ENCODE measurements around the gene TAS2R3. TPM values are rescaled to one million over a fixed set of nuclear protein-coding genes. Genes with fewer than 3 reads are reported as not detected.

Gene TAS2R3
- polyA plus RNA-seq, 1 donor (not counting 4 experiments of a cell fraction or from before 2014, with no cell fraction given) = 0.51 TPM

- Histone ChIP-seq H3K4me1 (ENCODE audit: control insufficient read depth, extremely low read depth, insufficient read depth, low read length) (peaks cover 14% of the 10 kb centered on the region), H3K79me2 (ENCODE audit: control insufficient read depth, insufficient read depth, low read length) (peaks cover 40% of the 10 kb centered on the region), H3K27me3 (ENCODE audit: control insufficient read depth, extremely low read depth, insufficient read depth, low read length) (no peaks in the 10 kb centered on the region), H2AFZ (ENCODE audit: control insufficient read depth, low read length) (no peak overlapping the region), H3K36me3 (ENCODE audit: control insufficient read depth in 2 of 2, extremely low read depth in 1 of 2, insufficient read depth in 2 of 2, low read length in 2 of 2) (peaks cover 14 to 23% of the 10 kb centered on the region in 2 experiments), H3K9me1 (ENCODE audit: control insufficient read depth, extremely low read depth, insufficient read depth, low read length) (no peaks in the 10 kb centered on the region), H3K9me3 (ENCODE audit: control insufficient read depth, low read depth, low read length) (no peaks in the 10 kb centered on the region), H3K4me3 (ENCODE audit: control insufficient read depth in 2 of 3, extremely low read depth in 1 of 3, insufficient read depth in 2 of 3, low read depth in 1 of 3, low read length in 3 of 3) (no peak overlapping the region), H3K27ac (ENCODE audit: control insufficient read depth, insufficient read depth, low read length) (no peak overlapping the region), H3K9ac (ENCODE audit: control insufficient read depth, extremely low read depth, insufficient read depth, low read length) (no peak overlapping the region), H4K20me1 (ENCODE audit: control insufficient read depth, extremely low read depth, insufficient read depth, low read length) (no peaks in the 10 kb centered on the region), H3K4me2 (ENCODE audit: control insufficient read depth, extremely low read depth, insufficient read depth, low read depth, low read length) (no peak overlapping the region)
- no peak for DNase-seq (ENCODE audit: low read depth, low spot score)
- TF ChIP-seq CTCF (optimal IDR thresholded peaks at IDR 0.05 in 1 of 3, IDR thresholded peaks at IDR 0.05 in 1 of 3, conservative IDR thresholded peaks at IDR 0.05 in 1 of 3; ENCODE audit: extremely low read depth in 1 of 3, insufficient read depth in 2 of 3, low read length in 3 of 3) = no peak
- TF ChIP-seq EZH2 (IDR thresholded peaks at IDR 0.05; ENCODE audit: low read length) = no peak
- FAIRE-seq = no peak
- dilution Hi-C loops (cut with MboI; ENCODE audit: extremely low pct_ligation_motif_present, low sequenced_read_pairs) = no loop called here
Observed at GRCh38 chr7:141742229-141742628, 21.7 kb upstream of the TAS2R3 start.

GRCh38 chr7:141744131-141744530 is 19.8 kb upstream of the TAS2R3 start:
- no peak overlapping the region for H3K9ac ChIP-seq (ENCODE audit: control insufficient read depth, extremely low read depth, insufficient read depth, low read length)
- H3K4me3 ChIP-seq (ENCODE audit: control insufficient read depth in 2 of 3, extremely low read depth in 1 of 3, insufficient read depth in 2 of 3, low read depth in 1 of 3, low read length in 3 of 3) = no peak overlapping the region
- no peak overlapping the region for H3K4me2 ChIP-seq (ENCODE audit: control insufficient read depth, extremely low read depth, insufficient read depth, low read depth, low read length)
- H3K36me3 ChIP-seq (ENCODE audit: control insufficient read depth in 2 of 2, extremely low read depth in 1 of 2, insufficient read depth in 2 of 2, low read length in 2 of 2) = peaks cover 20 to 26% of the 10 kb centered on the region in 2 experiments
- H3K9me3 ChIP-seq (ENCODE audit: control insufficient read depth, low read depth, low read length) = no peaks in the 10 kb centered on the region
- H3K9me1 ChIP-seq (ENCODE audit: control insufficient read depth, extremely low read depth, insufficient read depth, low read length) = no peaks in the 10 kb centered on the region
- no peak for DNase-seq (ENCODE audit: low read depth, low spot score)
- TF ChIP-seq EZH2 (IDR thresholded peaks at IDR 0.05; ENCODE audit: low read length) (no peak), CTCF (optimal IDR thresholded peaks at IDR 0.05 in 1 of 3, IDR thresholded peaks at IDR 0.05 in 1 of 3, conservative IDR thresholded peaks at IDR 0.05 in 1 of 3; ENCODE audit: extremely low read depth in 1 of 3, insufficient read depth in 2 of 3, low read length in 3 of 3) (no peak)
- H3K27me3 ChIP-seq (ENCODE audit: control insufficient read depth, extremely low read depth, insufficient read depth, low read length) = no peaks in the 10 kb centered on the region
- peaks cover 10% of the 10 kb centered on the region for H3K4me1 ChIP-seq (ENCODE audit: control insufficient read depth, extremely low read depth, insufficient read depth, low read length)
- dilution Hi-C loops (cut with MboI; ENCODE audit: extremely low pct_ligation_motif_present, low sequenced_read_pairs) = no loop called here
- no peak overlapping the region for H2AFZ ChIP-seq (ENCODE audit: control insufficient read depth, low read length)
- H3K27ac ChIP-seq (ENCODE audit: control insufficient read depth, insufficient read depth, low read length) = no peak overlapping the region
- H3K79me2 ChIP-seq (ENCODE audit: control insufficient read depth, insufficient read depth, low read length) = peaks cover 30% of the 10 kb centered on the region
- FAIRE-seq = no peak
- H4K20me1 ChIP-seq (ENCODE audit: control insufficient read depth, extremely low read depth, insufficient read depth, low read length) = no peaks in the 10 kb centered on the region
